Activated T-cell treated with anti-CD3 and anti-CD28 coated beads for 24 hours (primary cell): ENCODE data around the gene SHQ1.
A peak's percentile ranks its signal among the peaks of the same experiment; 100 is the strongest.

Source experiments
- DNase-seq: peaks from one replicate; pipeline ENCODE4 v3.0.0-alpha.2; 2020; ENCODE audit warnings: low read depth

The SHQ1 gene

DNA sequence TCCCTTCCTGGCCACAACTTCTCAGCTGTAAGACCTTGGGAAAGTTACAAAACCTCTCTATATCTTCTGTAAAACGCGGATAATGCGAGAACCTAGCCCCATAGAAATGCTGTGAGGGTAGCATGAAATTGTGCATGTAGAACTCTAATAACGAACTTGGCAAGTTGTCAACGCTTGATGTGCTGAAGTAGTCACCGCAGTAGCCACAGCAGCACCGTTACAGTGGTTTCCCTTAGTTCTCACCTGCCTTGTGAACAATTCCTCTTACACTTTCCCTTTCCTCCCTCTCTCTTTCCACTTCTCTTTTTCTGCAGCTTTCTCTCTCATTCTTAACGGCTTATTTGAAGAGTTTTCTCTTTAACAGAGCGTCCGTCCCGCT lies 447 bp upstream of the SHQ1 start:
- DNase-seq, result peak; percentile 16

DNA sequence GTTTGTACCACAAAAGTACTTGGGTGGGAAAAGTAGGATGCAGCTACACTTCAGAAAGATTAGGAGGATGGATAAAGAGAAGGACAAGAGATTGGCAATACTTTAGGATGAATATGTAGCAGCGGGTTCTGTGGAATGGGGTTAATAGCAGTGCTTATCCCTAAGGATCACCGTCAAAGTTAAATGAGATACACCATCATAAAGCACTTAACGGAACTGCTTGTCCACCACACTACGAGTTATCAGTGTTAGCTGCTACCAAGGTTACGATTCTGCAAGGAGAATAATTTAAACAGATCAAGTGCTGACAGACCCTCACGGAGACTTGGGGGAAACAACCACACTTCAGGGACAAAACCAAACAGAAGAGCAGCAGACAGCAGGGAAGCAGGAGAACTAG lies 963 bp downstream of the SHQ1 start:
- no peak for DNase-seq

DNA sequence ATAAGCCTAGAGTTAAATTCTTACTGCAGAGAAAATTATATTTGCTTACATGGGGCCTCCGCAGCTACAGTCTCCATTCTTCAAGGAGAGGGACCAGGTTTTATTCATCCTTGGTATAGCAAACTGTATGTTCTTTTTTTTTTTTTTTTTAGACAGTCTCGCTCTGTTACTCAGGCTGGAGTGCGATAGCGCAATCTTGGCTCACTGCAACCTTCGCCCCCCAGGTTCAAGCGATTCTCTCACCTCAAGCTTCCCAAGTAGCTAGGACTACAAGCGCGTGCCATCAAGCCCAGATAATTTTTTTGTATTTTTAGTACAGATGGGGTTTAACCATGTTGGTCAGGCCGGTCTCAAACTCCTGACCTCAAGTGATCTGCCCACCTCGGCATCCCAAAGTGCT lies 2.1 kb downstream of the SHQ1 start:
- DNase-seq, result no peak

DNA sequence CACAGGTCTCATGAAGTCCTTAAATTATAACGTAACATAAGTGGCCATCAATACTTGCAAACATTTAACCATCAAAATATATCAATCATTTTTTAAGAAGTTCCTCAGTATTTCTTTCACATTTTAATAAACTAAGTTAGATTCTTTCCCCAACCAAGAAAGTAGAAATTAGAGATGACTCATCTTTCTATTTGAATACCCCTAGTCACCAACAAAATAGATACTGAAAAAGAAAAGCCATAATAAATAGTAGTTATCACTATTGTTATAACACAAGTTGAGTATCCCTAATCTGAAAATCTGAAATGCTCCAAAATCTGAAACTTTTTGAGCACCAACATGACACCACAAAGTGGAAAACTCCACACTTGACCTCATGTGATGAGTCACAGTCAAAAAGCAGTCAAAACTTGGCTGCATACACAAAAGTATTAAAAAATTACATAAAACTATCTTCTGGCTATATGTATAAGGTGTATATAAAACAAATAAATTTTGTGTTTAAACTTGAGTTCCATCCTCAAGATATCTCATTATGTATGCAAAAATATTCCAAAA lies 3.7 kb downstream of the SHQ1 start:
- peak; percentile 11 for DNase-seq

- no peak for DNase-seq
Observed at GRCh38 chr3:72839057-72839456, 9.2 kb downstream of the SHQ1 start.

DNA sequence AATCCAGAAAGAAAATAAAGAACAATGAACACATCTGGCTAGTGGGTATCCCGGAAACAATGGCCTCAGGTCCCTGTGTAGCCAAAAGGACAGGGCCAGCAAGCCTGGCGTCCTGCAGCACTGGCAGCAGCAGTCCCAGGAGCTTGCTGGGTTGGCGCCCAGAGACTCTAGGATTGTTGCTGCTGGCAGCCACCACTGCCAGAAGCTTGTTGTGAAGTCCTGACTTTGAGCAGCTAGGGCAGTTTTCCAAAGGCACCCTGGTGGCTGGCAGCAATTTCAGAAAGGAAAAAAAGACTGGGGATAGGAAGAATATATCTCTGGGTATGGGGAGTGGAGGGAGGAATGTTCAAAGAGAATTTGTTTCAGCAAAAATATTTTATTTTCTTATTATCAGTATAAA lies 11.3 kb downstream of the SHQ1 start:
- no peak for DNase-seq

DNA sequence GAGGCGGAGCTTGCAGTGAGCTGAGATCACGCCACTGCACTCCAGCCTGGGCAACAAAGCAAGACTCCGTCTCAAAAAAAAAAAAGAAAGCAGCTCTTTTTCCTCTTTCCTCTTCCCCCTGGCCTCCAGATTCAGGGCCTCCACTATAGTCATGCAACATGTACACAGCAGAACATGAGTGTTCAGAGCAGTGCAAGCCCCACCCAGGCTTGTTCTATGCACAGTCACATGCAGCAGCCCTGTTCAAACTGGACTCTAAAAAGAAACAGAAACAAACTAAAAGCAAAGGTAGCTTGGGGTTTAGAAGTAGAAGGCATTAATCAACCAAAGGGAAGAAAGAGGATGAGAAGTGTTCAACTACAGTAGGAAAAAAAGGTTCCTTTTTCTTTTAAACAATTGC lies 11.8 kb downstream of the SHQ1 start:
- DNase-seq, result no peak

DNA sequence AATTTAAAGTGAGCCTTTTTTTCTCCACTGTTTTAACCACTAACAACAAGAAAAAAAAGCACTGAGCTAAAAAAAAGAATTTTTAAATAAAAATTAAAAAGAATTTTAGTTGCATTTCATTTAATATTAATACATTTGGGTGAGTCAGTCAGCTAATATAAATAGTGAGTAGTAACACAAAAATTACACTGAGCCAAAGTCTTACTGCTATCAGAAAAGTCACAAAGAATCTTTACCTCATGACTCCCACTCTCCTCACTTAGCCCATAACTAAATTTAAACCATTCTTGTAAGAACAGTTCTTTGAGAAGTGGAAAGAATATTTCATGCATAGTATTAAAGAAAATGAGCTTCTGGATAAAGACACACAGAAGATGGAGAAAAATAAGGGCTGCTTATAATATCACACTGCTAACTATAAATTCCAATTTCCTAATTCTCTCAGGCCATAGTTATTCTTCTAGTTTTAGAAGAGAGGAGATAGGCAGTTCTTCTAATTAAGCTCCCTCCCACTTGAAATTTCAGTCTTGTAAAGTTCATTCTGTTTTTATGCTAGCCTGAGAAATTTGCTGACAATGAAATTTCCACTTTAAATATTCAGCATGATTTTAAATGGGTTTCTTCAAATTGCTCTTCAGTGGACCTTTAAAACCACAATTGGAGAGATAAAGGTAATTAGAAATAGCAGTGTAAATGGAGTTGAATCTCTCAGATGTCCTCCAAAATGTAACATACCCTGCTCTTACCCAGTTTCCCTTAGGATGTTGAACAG lies 17.6 kb downstream of the SHQ1 start:
- DNase-seq, result no peak

GRCh38 chr3:72829701-72830100 lies 18.5 kb downstream of the SHQ1 start:
- no peak for DNase-seq

GRCh38 chr3:72821161-72821781 lies 27.0 kb downstream of the SHQ1 start:
- DNase-seq, result no peak

DNA sequence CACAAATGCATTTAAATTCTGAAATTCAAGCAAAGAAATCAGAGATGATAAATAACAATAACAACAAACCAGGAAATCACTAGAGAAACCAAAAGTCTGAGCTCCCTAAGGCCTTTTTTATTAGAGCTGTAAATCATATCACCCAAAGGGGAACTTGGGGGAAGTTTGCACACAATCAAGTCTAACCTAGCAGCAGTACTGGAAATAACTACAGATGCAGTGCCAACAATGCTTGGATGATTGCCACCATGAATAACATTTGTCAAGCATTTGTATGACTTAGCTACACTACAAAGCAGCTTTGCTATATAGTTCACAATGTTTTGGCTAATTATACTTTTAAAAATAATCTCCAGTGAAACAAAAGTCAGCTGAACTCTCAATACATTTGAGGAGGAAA lies 27.8 kb downstream of the SHQ1 start:
- no peak for DNase-seq

- no peak for DNase-seq
Observed at GRCh38 chr3:72818905-72819304, 29.3 kb downstream of the SHQ1 start.

GRCh38 chr3:72818092-72818773 lies 30.0 kb downstream of the SHQ1 start:
- DNase-seq, result no peak

DNA sequence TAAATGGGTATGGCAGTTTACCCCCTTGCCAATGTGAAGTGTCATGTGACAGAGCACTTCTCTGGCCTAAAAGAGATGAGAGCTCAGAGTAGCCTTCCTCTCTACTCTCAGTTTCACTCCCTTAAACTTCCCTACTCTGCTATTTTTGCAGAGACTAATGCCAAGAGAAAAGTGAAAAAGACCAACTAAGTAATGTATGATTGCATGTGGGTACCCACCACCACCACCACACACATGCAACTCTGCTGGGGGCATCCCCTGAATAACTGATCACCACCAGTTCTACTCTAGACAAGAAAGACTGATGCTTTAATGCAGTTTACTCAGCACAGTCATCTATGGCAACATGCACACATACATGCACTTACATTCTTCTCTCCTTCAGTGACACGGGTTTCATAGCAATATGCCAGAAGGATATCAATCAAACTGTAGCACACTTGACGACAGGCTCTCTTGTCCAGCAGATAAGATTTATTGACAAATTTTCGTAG lies 31.3 kb downstream of the SHQ1 start:
- no peak for DNase-seq

DNA sequence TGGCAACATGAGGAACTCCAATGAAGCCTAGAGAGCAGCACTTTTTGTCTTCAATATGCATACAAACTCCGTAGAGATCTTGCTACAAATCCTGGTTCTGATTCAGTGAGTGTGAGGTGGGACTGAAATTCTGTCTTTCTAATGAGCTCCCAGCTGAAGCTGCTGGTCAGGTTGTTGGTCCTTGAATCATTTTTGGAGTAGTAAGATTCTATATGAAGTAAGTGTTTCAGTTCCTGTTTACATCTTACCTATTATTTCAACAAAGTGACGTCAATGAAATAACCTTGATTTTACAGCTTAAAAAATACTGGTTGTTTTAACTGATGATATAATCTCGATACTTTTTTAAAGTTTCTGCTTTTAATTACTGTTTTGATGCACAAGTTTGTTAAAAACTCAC lies 33.9 kb downstream of the SHQ1 start:
- DNase-seq, result no peak

DNA sequence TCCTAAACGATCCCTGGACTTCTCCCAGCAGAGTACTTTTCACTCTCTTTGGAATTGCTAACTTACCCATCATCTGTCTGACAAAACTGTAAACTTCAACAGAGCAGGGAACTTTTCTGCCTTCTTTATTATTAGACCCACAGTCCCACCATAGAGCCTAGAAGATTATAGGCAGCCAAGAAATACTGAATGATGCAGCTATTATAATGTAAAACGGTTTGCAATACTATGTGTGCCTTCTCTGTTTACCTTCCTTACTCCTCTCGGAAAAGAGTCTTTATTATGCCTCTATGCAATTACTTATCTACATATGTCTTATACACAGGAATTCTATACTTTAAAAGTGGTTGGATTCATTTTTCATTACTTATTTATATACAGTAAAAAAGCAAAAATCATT lies 36.0 kb downstream of the SHQ1 start:
- DNase-seq, result no peak

- no peak for DNase-seq
Observed at GRCh38 chr3:72811571-72811970, 36.7 kb downstream of the SHQ1 start.

DNA sequence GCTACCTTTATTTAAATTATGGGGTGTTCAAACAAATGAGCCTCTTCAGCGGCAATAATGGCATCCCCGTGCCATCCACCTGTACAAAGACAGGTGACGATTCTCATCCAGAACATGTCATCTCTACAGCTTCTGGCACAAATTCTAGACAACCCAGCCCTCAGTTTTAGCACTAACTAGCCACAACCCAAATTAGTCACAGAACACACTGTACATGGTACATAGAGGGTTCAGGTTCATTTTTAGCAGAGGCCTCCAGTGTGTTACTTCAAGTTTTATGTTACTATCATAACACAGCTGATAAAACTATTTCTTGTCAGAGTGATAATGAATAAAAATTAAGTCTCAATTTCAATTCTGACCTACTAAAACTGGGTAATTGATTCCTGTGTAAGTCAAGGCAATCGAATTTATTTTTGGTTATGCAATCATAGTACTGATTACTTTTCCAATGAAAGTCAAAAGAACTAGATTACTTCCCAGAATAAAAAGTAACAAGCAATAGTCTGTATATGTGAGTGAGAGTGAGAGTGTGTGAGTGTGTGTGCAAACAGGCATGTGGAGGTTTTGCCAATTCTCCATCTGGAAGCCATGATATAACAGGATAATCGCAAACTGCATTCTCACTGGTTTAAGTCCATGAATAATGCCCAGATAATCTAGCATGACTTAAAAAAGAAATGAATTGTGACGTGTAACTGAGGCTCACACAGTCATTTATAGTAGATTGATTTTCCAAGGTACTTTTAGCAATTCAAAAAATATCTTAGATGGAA lies 37.4 kb downstream of the SHQ1 start:
- no peak for DNase-seq

DNA sequence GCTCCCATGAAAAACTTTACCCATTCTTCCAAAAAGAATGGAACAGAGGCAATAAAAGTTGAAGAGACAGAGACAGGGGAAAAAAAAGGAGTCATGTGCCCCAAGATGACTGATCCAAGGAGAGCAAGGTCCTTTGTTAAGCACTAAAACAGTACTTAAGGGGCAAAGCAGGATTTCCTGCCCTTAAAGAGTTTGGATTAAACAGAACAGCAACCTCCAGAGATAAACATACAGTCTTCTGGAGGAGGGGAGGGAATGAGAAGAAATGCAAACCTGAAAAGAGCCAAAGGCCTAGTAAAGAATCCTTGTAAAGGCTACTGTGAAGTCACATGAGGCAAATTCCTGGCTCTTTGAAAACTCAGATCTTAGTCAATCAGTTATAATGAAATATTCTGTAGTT lies 38.2 kb downstream of the SHQ1 start:
- DNase-seq, result no peak

DNA sequence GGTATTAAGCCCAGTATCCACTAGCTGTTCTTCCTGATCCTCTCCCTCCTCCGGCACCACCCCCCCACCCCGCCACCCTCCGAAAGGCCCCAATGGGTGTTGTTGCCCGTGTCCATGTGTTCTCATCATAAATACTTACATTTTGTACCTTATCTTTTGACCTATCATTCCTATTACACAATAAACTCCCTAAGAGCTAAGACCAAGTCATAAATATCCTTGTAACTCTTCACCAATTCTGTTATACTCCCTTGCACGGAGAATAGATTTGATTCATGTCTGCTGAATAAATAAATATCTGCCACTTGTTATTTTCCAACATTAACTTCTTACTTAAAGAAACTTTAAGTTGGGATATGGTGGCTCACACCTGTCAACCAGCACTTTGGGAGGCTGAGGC lies 43.9 kb downstream of the SHQ1 start:
- DNase-seq, result no peak

GRCh38 chr3:72803573-72803972 lies 44.7 kb downstream of the SHQ1 start:
- no peak for DNase-seq

DNA sequence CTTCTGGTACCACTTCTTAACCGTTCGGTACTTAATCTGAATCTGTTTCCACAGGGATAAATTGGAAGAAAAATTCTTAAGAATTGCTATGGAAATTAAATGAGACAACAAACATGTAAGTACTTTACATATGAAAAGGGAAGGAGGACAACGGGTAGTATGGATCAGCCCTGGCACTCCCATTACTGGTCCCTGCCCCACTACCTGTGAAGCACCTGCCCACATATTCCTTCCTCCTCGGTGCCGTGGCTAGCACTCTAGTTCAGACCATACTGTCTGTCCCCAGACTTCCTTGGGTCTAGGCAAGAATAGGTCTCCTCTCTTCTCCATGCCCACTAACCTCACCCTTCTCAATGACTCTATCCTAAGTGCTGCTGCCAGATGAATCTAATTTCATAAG lies 46.2 kb downstream of the SHQ1 start:
- DNase-seq, result no peak
